Lung (tissue), 12 donors: ENCODE measurements around the gene SFRP5. TPM values are rescaled to one million over a fixed set of nuclear protein-coding genes. Genes with fewer than 3 reads are reported as not detected.
A peak's percentile ranks its signal among the peaks of the same experiment; 100 is the strongest.

Experiments
- ATAC-seq: fragments of 200-7000 bp; cut with Tn5 transposase; one replicate; pipeline ENCODE4 v1.9.1; 2020; ENCODE audit warnings: moderate number of reproducible peaks; ENCODE audit not compliant: insufficient read depth, low FRiP score
- DNase-seq, 3 donors: peaks; one replicate each; pipeline ENCODE4 v3.0.0-alpha.2; 2013 to 2017
- H3K27ac ChIP-seq, 2 donors: one replicate each; pipeline ENCODE4 v1.5.1; 2013; ENCODE audit warnings: mild to moderate bottlenecking in 2 of 2, moderate library complexity in 2 of 2, control low read depth in 1 of 2, inconsistent platforms in 1 of 2, low read depth in 1 of 2, low read length in 1 of 2
- H3K27me3 ChIP-seq, 3 donors: one replicate each; pipeline ENCODE4 v1.5.1; 2013; ENCODE audit warnings: low read length in 2 of 3; ENCODE audit not compliant: control insufficient read depth in 3 of 3, insufficient read depth in 3 of 3
- H3K36me3 ChIP-seq, 4 donors: one replicate each; pipeline ENCODE4 v1.5.1; 2013; ENCODE audit warnings: low read length in 4 of 4, mild to moderate bottlenecking in 1 of 4, moderate library complexity in 1 of 4; ENCODE audit not compliant: control insufficient read depth in 4 of 4, insufficient read depth in 4 of 4
- H3K4me1 ChIP-seq, 5 donors: one replicate each; pipeline ENCODE4 v1.5.1; 2013; ENCODE audit warnings: low read length in 5 of 5, mild to moderate bottlenecking in 2 of 5, moderate library complexity in 1 of 5; ENCODE audit not compliant: control insufficient read depth in 5 of 5, insufficient read depth in 5 of 5
- H3K4me3 ChIP-seq: one replicate; pipeline ENCODE4 v1.5.1; 2013; ENCODE audit warnings: mild to moderate bottlenecking, control low read depth, moderate library complexity
- H3K9ac ChIP-seq, 2 donors: one replicate each; pipeline ENCODE4 v1.5.1; 2013; ENCODE audit warnings: low read length in 2 of 2, control low read depth in 1 of 2; ENCODE audit not compliant: insufficient read depth in 1 of 2
- H3K9me3 ChIP-seq, 4 donors: one replicate each; pipeline ENCODE4 v1.5.1; 2013; ENCODE audit warnings: low read length in 3 of 4, mild to moderate bottlenecking in 1 of 4, moderate library complexity in 1 of 4; ENCODE audit not compliant: control insufficient read depth in 4 of 4, insufficient read depth in 3 of 4
- WGBS, 2 donors: extraction: QIAGEN DNeasy Blood & Tissue Kit; methylation state at CpG; one replicate each; pipeline ENCODE4 v1.1.7; 2013; 5-methylcytosine and 5-hydroxymethylcytosine counted together
- polyA plus RNA-seq, 2 donors: library from polyadenylated mRNA; stranded (reverse); fragments of 200-250 nt; gene quantifications; one replicate each; pipeline ENCODE4 v1.2.1, GENCODE V29; 2013
- total RNA-seq, 2 donors: library from RNA; depleted of rRNA in 1 of 2; stranded (reverse); fragments of >200 nt in 1 of 2; gene quantifications; one replicate each; pipeline ENCODE4 v1.2.1, GENCODE V29; 2014 to 2021
- TF ChIP-seq, protein P1 (sequence below): IDR thresholded peaks from 2 replicates; pipeline ENCODE4 v1.5.1; 2012; ENCODE audit warnings: mild to moderate bottlenecking; ENCODE audit errors: control extremely low read depth, extremely low read depth
- donor health status: control.
- donor health status: control.
- donor health status: Bipolar disorder and iron deficiency.
- donor health status: healthy.
- donor health status: DM: yes; HTN: yes; CAD: no.

Gene SFRP5
- total and polyA plus RNA-seq, 4 donors: 0.44 to 12.8 (median 1.7) TPM

DNA sequence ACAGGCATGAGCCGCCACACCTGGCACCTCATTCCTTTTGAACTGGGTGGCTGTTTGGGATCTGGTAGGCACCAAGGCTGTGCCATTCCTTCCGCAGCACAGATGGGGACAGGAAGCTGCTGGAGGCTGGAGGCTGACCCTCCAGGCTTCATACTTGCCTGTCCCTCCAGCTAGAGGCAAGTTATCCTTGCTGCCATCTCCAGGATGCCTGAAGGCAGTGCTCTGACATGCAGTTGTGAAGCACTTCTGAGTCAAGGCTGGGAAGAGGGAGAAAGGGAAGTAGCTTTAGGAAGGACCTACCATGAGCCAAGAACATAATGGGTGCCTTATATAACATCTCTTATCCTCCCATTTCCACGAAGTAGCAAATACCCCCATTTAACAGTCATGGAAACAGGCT is 48.8 kb downstream of the SFRP5 start:
- no peaks in the 10 kb centered on the region for H3K9me3 ChIP-seq
- H3K27ac ChIP-seq: no peak overlapping the region
- H3K27me3 ChIP-seq: no peaks in the 10 kb centered on the region
- H3K9ac ChIP-seq: no peak overlapping the region
- H3K36me3 ChIP-seq: peaks cover 0 to 1% (median 0%) of the 10 kb centered on the region in 4 donors
- TF ChIP-seq, protein P1, sequence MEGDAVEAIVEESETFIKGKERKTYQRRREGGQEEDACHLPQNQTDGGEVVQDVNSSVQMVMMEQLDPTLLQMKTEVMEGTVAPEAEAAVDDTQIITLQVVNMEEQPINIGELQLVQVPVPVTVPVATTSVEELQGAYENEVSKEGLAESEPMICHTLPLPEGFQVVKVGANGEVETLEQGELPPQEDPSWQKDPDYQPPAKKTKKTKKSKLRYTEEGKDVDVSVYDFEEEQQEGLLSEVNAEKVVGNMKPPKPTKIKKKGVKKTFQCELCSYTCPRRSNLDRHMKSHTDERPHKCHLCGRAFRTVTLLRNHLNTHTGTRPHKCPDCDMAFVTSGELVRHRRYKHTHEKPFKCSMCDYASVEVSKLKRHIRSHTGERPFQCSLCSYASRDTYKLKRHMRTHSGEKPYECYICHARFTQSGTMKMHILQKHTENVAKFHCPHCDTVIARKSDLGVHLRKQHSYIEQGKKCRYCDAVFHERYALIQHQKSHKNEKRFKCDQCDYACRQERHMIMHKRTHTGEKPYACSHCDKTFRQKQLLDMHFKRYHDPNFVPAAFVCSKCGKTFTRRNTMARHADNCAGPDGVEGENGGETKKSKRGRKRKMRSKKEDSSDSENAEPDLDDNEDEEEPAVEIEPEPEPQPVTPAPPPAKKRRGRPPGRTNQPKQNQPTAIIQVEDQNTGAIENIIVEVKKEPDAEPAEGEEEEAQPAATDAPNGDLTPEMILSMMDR: no peak
- H3K4me1 ChIP-seq: peaks cover 0 to 14% (median 2%) of the 10 kb centered on the region in 5 donors
- WGBS, 2 donors: 91 to 95% methylated on average over 3 of the region's 3 CpGs
- ATAC-seq: no peak
- no peak for DNase-seq
- no peak overlapping the region for H3K4me3 ChIP-seq

DNA sequence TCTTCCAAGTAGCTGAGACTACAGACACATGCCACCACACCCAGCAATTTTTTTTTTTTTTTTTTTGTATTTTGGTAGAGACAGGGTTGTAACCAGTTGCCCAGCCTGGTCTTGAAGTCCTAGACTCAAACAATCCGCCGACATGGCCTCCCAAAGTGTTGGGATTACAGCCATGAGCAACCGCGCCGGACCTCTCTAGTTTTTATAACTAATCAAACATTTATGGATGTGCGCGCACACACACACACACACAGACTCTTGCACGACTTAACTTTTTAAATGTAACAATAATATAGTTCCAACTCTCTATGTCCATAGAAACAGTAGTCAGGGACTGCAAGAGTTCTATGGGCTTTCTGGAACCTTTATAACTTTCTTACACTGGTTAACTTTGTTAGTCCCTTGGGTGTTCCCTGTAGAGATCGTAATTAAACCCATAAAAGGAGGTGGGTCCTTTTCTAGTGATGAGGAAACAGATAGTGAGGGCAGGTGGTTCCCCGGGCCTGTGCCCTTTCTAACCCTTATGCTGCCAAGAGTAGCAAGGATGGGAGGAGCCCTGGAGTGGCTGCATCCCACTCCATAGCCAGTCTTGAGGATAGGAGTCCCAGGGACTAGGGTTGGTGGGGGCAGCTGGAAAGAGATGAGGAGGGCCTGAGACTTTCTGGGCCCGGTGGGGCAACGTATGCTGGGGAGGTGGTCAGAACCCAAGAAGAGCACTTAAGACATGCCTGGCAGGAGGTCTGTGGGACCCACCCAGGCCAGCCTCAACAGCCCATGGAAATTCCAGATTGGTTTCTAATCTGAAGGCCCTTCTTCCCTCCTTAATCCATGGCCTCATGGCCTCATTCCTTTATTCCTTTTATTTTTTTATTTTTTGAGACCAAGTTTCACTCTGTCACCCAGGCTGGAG is 49.7 kb downstream of the SFRP5 start:
- Histone ChIP-seq H3K9me3 (no peaks in the 10 kb centered on the region), H3K36me3 (peaks cover 0 to 9% (median 0%) of the 10 kb centered on the region in 4 donors), H3K27me3 (no peaks in the 10 kb centered on the region), H3K4me3 (no peak overlapping the region), H3K27ac (no peak overlapping the region), H3K9ac (no peak overlapping the region), H3K4me1 (peaks cover 0 to 14% (median 4%) of the 10 kb centered on the region in 5 donors)
- TF ChIP-seq, protein P1: no peak
- WGBS, 2 donors: 74 to 92% methylated on average over 12 of the region's 12 CpGs
- no peak for DNase-seq
- ATAC-seq: no peak

DNA sequence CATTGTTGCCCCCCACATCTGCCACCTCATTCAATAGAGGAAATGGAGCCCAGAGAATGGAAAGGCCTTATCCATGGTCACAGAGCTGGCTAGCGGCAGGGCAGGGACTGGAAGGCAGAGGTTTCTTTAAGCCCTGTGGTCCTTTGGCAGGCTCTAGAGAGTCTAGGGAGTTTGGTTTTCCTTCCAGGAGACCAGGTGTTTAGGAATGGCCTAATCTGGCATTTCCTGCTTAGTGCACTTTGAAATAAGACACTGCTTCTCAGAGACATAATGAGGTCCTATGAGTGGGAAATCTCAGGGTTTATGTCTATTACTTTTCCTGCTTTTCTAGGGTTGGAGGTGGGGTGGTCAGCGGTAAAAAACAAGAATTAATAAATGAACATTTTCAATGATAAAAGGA is 52.2 kb downstream of the SFRP5 start:
- WGBS, 2 donors: 95% methylated on average over 2 of the region's 2 CpGs
- Histone ChIP-seq H3K4me1 (peaks cover 0 to 18% (median 6%) of the 10 kb centered on the region in 5 donors), H3K36me3 (peaks cover 0 to 14% (median 0%) of the 10 kb centered on the region in 4 donors), H3K9me3 (no peaks in the 10 kb centered on the region), H3K27ac (peak overlapping the region in 1 of 2 donors; percentile 29), H3K4me3 (no peak overlapping the region), H3K27me3 (no peaks in the 10 kb centered on the region), H3K9ac (peak overlapping the region in 1 of 2 donors; percentile 47)
- no peak for ATAC-seq
- no peak for DNase-seq
- TF ChIP-seq, protein P1: no peak
